ENCODE data around the gene SRL.
"Not testable (repeated sequence)": the region's sequence is repeated elsewhere in the genome, so short reads cannot be mapped to it uniquely, and the experiment has no call there.

The SRL gene

DNA sequence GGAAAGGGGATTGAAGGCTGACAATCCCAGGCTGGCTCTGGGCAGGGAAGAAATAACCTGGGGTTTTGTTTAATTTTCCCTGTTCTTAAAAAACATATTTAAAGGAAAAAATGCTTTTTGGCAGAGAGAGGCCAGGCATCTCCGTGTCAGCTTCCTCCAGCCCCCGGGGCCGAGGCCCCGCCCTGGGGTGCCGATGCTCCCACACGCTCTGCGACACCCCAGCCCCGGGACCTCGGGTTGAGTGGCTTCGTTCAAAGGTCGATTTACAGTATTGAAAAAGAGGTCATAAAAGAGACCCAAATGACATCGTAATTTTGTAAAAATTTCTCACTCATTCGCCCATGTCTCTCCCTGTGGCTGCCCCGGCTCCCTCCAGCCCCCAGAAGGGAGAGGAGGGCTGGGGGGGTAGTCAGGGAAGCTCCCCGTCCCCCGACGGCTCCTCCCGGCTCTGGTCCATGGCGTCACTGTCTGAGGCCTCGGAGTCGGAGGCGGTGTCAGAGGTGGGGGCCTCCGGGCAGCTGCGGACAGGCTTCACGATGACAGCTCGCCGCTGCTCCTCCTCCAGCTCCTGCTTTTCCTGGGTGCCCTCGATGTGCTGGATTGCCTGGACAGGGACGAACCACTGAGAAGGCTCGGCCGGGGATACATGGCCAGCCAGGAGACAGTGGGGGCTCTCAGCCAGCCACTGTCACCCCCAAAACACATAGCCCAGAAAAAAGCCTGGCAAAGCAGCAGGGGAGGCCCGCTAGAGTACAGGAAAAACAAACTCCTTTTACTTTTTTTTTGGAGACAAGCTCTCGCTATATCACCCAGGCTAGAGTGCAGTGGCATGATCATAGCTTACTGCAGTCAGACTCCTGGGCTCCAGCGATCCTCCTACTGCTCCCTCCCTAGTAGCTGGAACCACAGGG is 16.0 kb upstream of the SRL start:
- no peak for FAIRE-seq

DNA sequence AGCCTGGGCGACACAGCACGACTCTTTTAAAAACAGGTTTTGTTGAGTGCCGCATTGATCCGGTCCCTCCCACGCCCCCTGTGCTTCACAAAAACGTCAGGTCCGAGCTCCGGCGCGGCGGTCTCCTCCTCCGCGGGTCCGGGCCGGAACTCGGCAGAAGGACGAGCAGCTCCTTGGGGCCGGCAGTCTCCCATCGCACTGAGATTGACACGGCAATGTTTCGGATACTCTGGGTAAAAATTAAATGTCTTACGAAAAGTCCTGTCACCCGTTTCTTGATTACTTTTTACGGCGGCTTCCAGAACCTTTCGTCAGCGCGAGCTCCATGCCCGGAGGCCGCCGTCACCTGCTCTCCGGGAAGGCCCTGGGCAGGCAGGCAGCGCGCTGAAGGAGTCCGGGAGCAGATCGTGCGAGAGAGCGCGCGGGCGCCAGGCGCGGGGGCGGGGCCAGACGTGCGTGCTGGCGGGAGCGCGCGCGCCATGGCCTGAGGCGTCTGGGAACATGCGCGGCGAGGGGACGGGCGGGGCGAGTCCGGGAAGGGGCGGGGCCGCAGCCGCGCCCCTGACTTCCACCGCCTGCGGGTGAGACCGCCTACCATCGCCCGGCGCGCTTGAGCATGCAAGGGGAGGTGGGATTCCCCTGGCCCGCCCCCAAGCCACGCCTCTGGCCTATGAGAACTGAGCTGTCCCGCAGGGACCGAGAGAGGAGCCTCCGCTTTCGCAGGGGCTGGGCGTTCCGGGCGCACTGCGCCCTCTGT is 11.7 kb upstream of the SRL start:
- FAIRE-seq = peak; percentile 95

DNA sequence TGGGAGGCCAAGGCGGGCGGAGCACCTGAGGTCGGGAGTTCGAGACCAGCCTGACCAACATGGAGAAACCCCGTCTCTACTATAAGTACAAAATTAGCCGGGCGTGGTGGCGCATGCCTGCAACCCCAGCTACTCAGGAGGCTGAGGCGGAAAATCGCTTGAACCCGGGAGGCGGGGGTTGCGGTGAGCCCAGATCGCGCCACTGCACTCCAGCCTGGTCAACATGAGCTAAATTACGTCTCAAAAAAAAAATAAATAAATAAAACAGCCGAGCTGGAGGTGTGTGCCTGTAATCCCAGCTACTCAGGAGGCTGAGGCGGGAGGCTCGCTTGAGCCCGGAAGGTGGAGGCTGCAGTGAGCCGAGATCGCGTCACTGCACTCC is 11.1 kb upstream of the SRL start:
- not testable (repeated sequence) for FAIRE-seq

DNA sequence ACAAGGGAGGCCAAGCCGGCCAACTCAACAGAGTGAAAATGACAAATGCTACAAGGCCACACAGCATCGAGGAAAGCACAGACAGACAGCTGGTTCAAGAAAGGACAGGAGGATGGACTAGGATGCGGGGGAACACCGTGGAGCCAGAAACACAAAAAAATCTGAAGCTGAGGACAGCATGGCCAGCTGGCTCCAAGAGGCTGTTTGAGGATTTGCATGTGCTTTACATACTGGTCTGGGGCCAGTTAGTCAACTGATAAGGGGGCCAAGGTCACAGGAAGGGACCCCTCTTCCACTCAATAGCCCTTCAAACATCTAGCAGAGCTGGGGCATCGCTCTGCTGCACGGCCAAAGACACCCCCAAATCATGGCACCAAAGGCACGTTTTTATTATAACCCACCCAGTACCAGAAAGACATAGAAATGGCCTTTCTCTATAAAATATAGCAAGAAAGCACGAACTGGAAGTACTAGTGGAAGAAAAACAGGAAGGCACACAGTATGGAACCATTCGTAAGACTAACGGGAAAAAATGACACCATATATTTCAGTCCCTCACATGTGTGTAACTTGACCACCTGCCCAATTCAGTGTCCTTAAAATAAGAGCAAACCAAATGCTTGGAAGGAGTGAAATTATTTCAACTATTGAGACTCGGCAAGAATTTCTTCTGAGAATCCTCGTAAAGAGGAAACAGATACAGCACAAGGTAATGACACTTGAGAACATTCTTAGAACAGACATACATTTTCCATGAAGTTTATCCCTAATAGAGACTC is 7.8 kb upstream of the SRL start:
- no peak for FAIRE-seq

GRCh38 chr16:4247460-4247784 is 5.5 kb upstream of the SRL start:
- no peak for FAIRE-seq

GRCh38 chr16:4246777-4247459 is 5.0 kb upstream of the SRL start:
- FAIRE-seq = no peak

GRCh38 chr16:4245077-4245791 is 3.4 kb upstream of the SRL start:
- FAIRE-seq = no peak

DNA sequence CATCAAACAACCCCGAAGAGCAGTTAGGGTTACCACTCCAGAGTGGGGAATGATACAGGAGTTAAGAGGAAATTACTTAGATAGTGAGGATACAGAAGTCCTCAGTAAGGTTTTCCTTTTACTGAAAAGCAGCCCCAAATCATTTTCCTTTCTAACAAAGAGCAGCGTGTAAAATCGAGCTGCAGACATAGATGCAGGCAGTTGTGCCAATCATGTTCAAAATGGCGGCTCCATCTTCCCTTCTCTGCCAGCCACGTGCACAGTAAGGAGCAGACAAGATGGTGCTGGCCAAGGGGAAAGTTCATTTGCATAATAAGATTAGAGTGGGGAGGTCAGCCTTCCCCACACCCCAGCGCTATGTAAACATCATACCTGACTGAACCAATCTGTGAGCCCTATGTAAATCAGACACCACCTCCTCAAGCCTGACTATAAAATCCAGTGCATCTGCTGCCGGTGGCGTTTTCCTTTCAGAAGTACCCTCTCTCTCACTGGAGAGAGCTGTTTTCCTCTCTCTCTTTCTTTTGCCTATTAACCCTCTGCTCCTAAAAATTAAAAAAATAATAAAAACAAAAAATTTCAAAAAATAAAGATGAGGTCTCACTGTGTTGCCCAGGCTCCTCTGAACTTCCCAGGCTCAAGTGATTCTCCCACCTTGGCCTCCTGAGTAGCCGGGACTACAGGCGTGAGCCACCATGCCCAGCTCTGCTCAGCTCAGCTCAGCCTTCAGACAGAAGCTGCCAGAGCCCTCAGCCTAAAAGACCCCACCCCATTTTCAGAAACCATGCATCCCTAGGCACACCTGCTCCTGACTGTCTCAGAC is 2.6 kb upstream of the SRL start:
- no peak for FAIRE-seq

GRCh38 chr16:4241258-4241927 is 487 bp downstream of the SRL start:
- no peak for FAIRE-seq

- FAIRE-seq = no peak
These were observed 1.3 kb downstream of the SRL start for GRCh38 chr16:4240624-4241023.

- no peak for FAIRE-seq
These were observed 2.2 kb downstream of the SRL start for GRCh38 chr16:4239682-4240175.

GRCh38 chr16:4239020-4239419 is 2.9 kb downstream of the SRL start:
- no peak for FAIRE-seq

DNA sequence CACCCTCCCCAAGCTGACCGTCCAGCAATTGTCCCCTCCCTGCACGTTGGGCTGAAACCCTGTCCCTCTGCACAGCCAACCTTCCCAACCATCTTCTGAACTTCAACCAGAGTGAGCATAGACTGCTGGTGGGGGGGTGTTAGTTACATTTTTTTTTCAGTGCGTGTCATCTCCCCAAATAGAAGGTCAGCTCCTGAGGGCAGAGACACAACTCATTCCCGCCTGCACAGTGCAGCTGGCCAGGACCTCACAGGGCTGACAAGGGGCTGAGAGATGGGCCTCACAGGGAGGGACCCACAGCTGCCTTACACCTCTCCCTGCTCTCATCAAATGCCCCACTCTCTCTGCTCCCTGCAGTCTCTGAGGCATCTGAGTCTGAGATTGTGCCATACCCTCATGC is 8.4 kb downstream of the SRL start:
- FAIRE-seq = no peak

GRCh38 chr16:4232541-4233386 is 9.1 kb downstream of the SRL start:
- FAIRE-seq = no peak

DNA sequence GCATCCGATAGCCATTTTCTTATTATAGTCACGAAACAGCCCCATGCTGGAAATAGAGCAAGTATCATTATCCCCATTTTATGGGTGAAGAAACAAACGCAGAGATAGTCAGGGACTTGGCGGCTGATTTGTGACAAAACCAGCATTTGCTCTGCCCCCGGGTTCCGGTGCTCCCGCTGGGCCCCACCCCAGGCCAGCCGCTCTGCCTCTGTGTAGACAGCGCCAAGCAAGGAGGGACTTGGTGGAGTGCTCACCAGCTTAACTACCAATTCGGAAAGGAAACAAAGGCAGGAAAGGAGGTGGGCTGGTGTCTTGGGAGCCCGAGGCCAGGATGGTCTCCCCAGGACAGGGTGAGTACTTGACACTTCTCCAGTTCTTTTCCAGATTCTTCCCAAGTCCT is 10.0 kb downstream of the SRL start:
- FAIRE-seq = no peak

- no peak for FAIRE-seq
These were observed 10.5 kb downstream of the SRL start for GRCh38 chr16:4231367-4231766.

DNA sequence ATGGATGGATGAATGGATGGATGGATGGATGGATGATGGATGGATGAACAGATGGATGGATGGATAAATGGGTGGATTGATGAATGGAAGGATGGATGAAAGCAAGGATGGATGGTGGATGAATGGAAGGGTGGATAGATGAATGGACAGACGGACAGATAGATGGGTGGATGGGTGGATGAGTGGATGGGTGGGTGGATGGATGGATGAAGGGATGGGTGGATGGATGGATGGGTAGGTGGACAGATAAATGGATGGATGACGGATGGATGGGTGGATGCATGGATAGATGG is 14.9 kb downstream of the SRL start:
- no peak for FAIRE-seq

DNA sequence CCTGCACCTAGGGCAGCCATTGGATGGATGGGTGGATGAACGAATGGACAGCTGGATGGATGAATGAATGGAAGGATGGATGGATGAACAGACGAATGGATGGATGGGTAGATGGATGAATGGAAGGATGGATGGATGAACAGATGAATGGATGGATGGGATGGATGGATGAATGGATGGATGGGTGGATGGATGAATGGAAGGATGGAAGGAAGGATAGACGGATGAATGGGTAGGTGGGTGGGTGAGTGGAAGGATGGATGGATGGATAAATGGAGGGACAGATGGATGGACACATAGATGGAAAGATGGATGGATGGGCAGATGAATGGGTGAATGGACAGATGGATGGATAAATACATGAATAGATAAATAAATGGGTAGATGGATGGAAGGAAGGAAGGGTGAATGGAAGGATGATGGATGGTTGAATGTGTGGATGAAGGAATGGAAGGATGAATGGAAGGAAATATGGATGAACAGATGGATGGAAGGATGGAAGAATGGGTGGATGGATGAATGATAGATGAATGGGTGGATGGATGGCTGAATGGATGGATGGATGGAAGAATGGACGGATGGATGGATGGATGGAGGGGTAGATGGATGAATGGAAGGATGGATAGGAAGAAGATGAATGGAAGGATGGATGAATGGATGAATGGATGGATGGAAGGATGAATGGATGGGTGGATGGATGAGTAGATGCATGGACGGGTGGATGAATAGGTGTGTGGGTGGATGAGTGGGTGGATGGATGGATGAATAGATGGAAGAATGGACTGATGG is 15.4 kb downstream of the SRL start:
- no peak for FAIRE-seq

- FAIRE-seq = no peak
These were observed 16.8 kb downstream of the SRL start for GRCh38 chr16:4225075-4225474.

Measured in A204.1 (cell line).